OCI-M1 (cell line): ENCODE measurements around the gene CDKN2B-AS1.
A peak's percentile ranks its signal among the peaks of the same experiment; 100 is the strongest.

Source experiments
- DNase-seq: peaks from one replicate; lab custom pipeline; 2025; lab: John Stamatoyannopoulos, UW

Gene CDKN2B-AS1

GRCh38 chr9:22154064-22154463 is 159.5 kb downstream of the CDKN2B-AS1 start:
- no peak for DNase-seq

- DNase-seq = no peak
Measured at GRCh38 chr9:22156586-22156985, 162.0 kb downstream of the CDKN2B-AS1 start.

GRCh38 chr9:22157276-22157675 is 162.7 kb downstream of the CDKN2B-AS1 start:
- DNase-seq = peak; percentile 41

- no peak for DNase-seq
Measured at GRCh38 chr9:22157828-22158227, 163.2 kb downstream of the CDKN2B-AS1 start.

- no peak for DNase-seq
Measured at GRCh38 chr9:22158271-22158670, 163.7 kb downstream of the CDKN2B-AS1 start.

- DNase-seq = peak; percentile 95
Measured at GRCh38 chr9:22158927-22159346, 164.3 kb downstream of the CDKN2B-AS1 start.

- peak; percentile 59 for DNase-seq
Measured at GRCh38 chr9:22159586-22159985, 165.0 kb downstream of the CDKN2B-AS1 start.

- peak; percentile 45 for DNase-seq
Measured at GRCh38 chr9:22160221-22160620, 165.6 kb downstream of the CDKN2B-AS1 start.

GRCh38 chr9:22165144-22165543 is 170.6 kb downstream of the CDKN2B-AS1 start:
- no peak for DNase-seq

- DNase-seq = peak; percentile 62
Measured at GRCh38 chr9:22169243-22169642, 174.7 kb downstream of the CDKN2B-AS1 start.

GRCh38 chr9:22169727-22170503 is 175.3 kb downstream of the CDKN2B-AS1 start:
- peak; percentile 81 for DNase-seq
